ENCODE measurements around the gene CCDC190. TPM values are rescaled to one million over a fixed set of nuclear protein-coding genes. Genes with fewer than 3 reads are reported as not detected.
A peak's percentile ranks its signal among the peaks of the same experiment; 100 is the strongest.

The CCDC190 gene
- total and polyA plus RNA-seq, 2 of the 4 experiments (the other 2 are of a cell fraction) = 0.10 to 0.36 TPM

- no peak overlapping the region for H3K9ac ChIP-seq (ENCODE audit: low read depth, low read length)
- peak overlapping the region; percentile 72; the same call in 1 of the 2 replicates for H2AK5ac ChIP-seq (ENCODE audit: low read depth, low read length)
- dilution Hi-C loops (cut with HindIII; ENCODE audit: low sequenced_read_pairs, unreplicated experiment) (no loop called here), in situ Hi-C loops (cut with MboI; ENCODE audit: low sequenced_read_pairs) (no loop called here), intact Hi-C loops (cut with micrococcal nuclease) (no loop called here)
- H3K18ac ChIP-seq (ENCODE audit: low read depth, low read length) = peak overlapping the region; percentile 70
- ChIA-PET POLR2A (ENCODE audit: unreplicated experiment) (no interaction called here), CTCF (interaction anchor here (0.5 to 3.5 kb wide), 8 partner anchors 14 to 664 kb away, joined by 3 to 17 read pairs (median 3); partner anchors contain the start of genes CCDC190 and RGS4)
- peak overlapping the region; percentile 74 for H3K56ac ChIP-seq (ENCODE audit: extremely low read depth, insufficient read depth, low read length)
- BruUV-seq (replicated peaks) = no TSS peak
- H4K8ac ChIP-seq (ENCODE audit: low read depth in 2 of 2, low read length in 2 of 2) = peak overlapping the region in 1 of 2 experiments; percentile 90; a peak in 3 of 4 replicates
- H3K27ac ChIP-seq (ENCODE audit: insufficient read depth, low read length) = peak overlapping the region; percentile 76
- H4K20me1 ChIP-seq (ENCODE audit: insufficient read depth, low read length) = no peaks in the 10 kb centered on the region
- ATAC-seq (ENCODE audit: low read depth) (peak; percentile 85), DNase-seq (peak; percentile 88)
- H4K91ac ChIP-seq (ENCODE audit: insufficient read depth, low read depth, low read length) = peak overlapping the region; percentile 90
- peak overlapping the region; percentile 97 for H2BK20ac ChIP-seq (ENCODE audit: low read depth, low read length)
- peak overlapping the region; percentile 88; the same call in 1 of the 2 replicates for H4K5ac ChIP-seq (ENCODE audit: low read depth, low read length)
- H3K4me1 ChIP-seq (ENCODE audit: control insufficient read depth, insufficient read depth, low read length) = peaks cover 6% of the 10 kb centered on the region; the same call in 1 of the 2 replicates
- peak overlapping the region; percentile 47 for H2AK9ac ChIP-seq (replicated peaks; ENCODE audit: low read depth, low read length, poor library complexity)
- peak overlapping the region; percentile 95 for H3K14ac ChIP-seq (replicated peaks; ENCODE audit: low read depth, low read length)
- no peaks in the 10 kb centered on the region for H3K79me1 ChIP-seq (ENCODE audit: low read depth in 1 of 2, low read length in 2 of 2)
- H2BK5ac ChIP-seq (ENCODE audit: low read depth, low read length, poor library complexity, severe bottlenecking) = peak overlapping the region; percentile 90
- 0% methylated on average over 1 of the region's 16 CpGs; no CpG with 5 or more reads in 1 of the 2 experiments for WGBS, 2 experiments (ENCODE audit: extremely low coverage in 2 of 2, insufficient read length in 1 of 2)
- no peak for TF ChIP-seq MAZ (IDR thresholded peaks at IDR 0.05; ENCODE audit: borderline replicate concordance, low read depth, low read length)
- TF ChIP-seq BHLHE40 (IDR thresholded peaks at IDR 0.05; ENCODE audit: low read depth, low read length) = peak; percentile 95
- TF ChIP-seq RAD21 (IDR thresholded peaks at IDR 0.05; ENCODE audit: low read length) = no peak
- TF ChIP-seq CEBPB (IDR thresholded peaks at IDR 0.05; ENCODE audit: low read depth, low read length) = peak; percentile 86
- TF ChIP-seq USF2 (IDR thresholded peaks at IDR 0.05; ENCODE audit: low read depth, low read length) = no peak
- TF ChIP-seq POLR2A (IDR thresholded peaks at IDR 0.05; ENCODE audit: low read depth, low read length) = no peak
- TF ChIP-seq FOS (IDR thresholded peaks at IDR 0.05; ENCODE audit: low read depth, low read length) = peak; percentile 66
- TF ChIP-seq RCOR1 (IDR thresholded peaks at IDR 0.05; ENCODE audit: insufficient replicate concordance, low read length) = peak; percentile 53
- no peaks in the 10 kb centered on the region for H3K27me3 ChIP-seq (ENCODE audit: control insufficient read depth, insufficient read depth, low read length)
- no peaks in the 10 kb centered on the region for H3K36me3 ChIP-seq (ENCODE audit: control insufficient read depth, insufficient read depth, low read length)
- peak overlapping the region; percentile 90 for H2AFZ ChIP-seq (replicated peaks; ENCODE audit: low read length, poor library complexity)
- H3K4me2 ChIP-seq (ENCODE audit: low read depth, low read length) = peak overlapping the region; percentile 47
- H3K23ac ChIP-seq (ENCODE audit: low read depth, low read length) = peak overlapping the region; percentile 95
- H2BK15ac ChIP-seq (ENCODE audit: low read depth, low read length) = peak overlapping the region; percentile 98
- H3K4ac ChIP-seq (ENCODE audit: low read depth, low read length) = peak overlapping the region; percentile 96
- peak overlapping the region; percentile 97 for H2BK120ac ChIP-seq (ENCODE audit: low read depth, low read length)
- H3K9me3 ChIP-seq (ENCODE audit: control insufficient read depth, insufficient read depth, low read length) = no peaks in the 10 kb centered on the region
- H3K4me3 ChIP-seq (ENCODE audit: insufficient read depth, low read depth, low read length) = no peak overlapping the region
- H3K9me1 ChIP-seq (ENCODE audit: insufficient read depth, low read length) = peaks cover 5% of the 10 kb centered on the region
Observed at GRCh38 chr1:162846256-162847212, 14.4 kb downstream of the CCDC190 start.

Data from IMR-90 (cell line).